C1 segment of cervical spinal cord (tissue), 14 donors: ENCODE measurements around the gene PARK7.
A peak's percentile ranks its signal among the peaks of the same experiment; 100 is the strongest.
"Not testable (repeated sequence)": the region's sequence is repeated elsewhere in the genome, so short reads cannot be mapped to it uniquely, and the experiment has no call there.

Experiments used
- DNase-seq, 14 donors: peaks; one replicate each; lab custom pipeline; 2025; lab: John Stamatoyannopoulos, UW

The PARK7 gene

DNA sequence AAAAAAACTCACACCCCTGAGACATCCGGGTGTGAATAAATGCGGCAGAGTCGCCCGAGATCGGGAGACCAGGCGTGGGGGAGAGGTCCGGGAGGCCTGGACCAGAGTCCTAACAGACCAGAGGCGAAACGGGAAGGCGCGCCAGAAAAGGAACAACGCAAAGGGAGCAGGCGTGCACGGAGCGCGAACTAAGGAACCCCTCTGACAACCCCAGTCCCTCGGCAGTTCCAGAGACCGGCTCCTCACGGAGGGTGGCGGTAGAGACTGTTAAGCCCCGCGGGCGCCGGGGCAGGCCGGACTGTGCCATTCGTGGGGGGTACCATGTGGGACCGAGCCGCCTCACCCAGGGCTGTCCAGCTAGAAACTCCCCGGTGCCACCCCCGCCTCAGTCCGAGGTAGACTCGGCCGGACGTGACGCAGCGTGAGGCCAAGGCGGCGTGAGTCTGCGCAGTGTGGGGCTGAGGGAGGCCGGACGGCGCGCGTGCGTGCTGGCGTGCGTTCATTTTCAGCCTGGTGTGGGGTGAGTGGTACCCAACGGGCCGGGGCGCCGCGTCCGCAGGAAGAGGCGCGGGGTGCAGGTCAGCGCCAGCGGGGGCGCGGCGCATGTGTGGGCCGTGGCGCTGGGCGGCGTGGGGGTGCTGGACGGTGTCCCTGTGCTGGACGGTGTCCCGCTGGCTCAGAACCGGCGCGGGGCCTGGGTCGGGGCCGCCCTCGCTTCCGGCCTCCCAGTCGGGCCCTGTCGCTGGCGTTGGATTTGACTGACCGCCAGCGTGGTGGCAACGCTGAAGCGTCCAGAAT is at the start of gene PARK7:
Gene PARK7 (plus strand): TSS at position 496 of the 798 bp plus-strand sequence. CDS start 1,075 bp downstream, outside the sequence.
- peak; percentile 85 to 100 (median 99) for DNase-seq

DNA sequence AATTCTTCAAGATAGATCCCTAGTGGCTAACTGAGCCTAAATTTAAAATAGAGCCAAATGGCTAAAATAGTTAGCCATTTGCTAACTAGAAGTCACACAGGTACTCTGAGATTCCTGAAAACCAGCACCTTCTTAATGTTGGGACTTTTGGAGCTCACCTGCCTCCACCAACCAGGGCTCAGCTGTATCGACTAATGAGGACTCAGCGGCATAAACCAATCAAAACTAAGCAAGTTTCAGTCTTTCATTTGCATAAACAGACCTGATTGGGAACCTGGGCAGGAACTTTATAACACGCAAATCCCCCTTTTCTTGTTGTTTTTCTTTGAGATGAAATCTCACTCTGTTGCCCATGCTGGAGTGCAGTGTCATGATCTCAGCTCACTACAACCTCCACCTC is 49.4 kb upstream of the PARK7 start:
- no peak for DNase-seq

DNA sequence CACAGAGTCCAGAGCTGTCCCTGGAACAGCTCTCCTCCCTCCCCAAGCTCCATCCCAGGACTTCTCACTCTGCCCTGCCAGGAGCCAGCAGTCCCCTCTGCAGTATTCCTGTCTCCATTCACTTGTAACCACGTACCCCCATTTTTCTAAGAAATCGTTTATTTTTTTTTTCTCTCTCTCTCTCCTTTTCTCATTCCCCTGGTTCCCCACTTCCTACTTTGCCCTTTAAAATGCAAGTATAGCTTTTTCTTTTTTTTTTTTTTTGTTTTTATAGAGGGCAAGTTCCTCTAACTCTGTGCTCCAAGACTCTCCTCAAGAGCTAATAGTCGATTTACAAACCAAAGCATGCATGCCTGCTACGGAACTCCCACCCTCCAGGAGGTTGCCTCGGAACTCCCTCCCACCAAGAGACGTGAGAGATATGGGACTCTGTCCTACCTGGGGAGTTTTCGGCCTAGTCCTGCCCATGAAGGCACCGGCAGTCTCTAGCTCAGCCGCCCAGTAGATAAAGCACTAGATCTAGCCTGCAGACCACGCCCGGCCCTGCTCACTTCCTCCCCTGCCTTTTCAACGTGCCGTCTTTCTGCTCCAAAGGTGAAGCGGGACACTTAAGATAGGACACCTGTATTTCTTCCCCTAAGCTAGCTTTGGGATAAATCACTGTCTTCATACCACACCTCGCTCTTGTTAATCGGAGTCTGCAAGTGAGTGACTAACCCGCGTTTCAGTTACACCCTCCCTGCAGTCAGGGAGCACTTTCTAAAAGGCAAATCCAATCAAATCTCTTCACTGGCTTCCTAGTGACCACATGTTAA is 48.6 kb upstream of the PARK7 start:
- no peak for DNase-seq

DNA sequence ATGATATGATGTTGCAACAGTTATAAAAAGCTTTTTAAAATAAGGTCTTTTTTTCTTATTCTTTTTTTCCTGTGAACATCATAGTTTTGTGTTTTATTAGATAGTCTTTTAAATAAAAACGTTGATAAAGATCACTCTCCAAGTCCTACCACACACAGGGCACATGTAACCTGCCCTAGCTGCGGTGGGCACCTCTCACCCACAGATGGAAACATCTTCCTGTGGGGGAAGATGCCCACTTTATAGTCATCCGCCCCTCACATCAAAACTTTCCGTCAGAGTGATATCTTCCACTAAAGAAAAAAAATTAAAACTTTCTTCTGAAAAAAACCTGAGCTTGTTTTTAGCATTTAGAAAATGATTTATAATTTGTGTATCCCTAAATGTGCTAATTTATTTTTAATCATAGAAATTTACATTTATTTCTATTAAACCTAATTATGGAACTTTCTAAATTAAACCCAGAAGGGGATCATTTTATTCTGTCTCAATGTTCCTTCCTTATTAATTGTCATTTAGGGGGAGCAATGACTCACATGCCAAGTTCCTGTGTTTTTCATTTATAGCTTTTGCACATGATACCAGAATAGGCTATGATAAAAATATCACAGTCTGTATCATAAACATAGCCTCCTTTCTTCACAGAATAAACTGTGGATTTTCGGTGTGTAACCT is 45.5 kb upstream of the PARK7 start:
- no peak for DNase-seq

DNA sequence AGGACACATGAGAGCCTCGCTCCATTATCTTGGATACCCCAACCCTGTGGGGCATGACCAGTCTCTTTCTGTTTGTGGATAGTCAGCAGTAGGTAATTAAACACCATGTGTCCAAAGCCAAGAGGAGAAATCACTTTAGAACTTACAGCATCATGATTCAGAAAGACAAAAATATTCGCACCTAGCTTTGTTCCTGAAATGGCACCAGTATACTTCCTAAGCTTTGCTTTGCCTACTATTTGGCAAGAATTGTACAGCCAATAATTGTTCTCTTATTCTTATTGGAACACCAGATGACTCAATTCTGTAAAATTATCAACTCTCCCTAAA is 45.0 kb upstream of the PARK7 start:
- no peak for DNase-seq

DNA sequence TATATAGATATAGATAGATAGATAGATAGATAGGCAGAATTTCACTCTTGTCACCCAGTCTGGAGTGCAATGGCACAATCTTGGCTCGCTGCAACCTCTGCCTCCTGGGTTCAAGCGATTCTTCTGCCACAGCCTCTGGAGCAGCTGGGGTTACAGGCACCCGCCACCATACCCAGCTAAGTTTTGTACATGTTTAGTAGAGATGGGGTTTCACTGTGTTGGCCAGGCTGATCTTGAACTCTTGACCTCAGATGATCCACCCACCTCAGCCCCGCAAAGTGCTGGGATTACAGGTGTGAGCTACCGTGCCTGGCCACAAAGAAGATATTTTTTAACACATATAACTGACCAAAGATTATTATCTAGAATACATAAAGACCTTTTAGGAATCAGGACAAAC is 43.5 kb upstream of the PARK7 start:
- DNase-seq: not testable (repeated sequence)

DNA sequence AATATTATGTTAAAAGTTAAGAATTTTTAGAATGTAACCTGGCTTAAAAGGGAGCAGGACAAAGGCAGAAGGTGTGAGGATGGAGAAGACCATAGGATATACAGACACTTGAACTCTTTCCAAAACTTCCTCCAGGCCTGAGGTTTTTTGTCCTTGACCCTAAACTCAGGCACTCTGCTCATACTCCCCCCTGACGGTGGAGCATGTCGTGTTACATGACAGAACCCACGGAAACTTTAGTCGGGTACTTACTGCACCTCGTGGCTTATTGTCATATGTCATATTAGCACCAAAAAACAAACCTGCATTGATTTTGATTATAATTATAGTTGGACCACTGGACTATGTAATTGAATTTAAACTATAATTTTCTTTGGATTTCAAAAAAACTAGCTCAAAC is 41.6 kb upstream of the PARK7 start:
- DNase-seq: no peak

DNA sequence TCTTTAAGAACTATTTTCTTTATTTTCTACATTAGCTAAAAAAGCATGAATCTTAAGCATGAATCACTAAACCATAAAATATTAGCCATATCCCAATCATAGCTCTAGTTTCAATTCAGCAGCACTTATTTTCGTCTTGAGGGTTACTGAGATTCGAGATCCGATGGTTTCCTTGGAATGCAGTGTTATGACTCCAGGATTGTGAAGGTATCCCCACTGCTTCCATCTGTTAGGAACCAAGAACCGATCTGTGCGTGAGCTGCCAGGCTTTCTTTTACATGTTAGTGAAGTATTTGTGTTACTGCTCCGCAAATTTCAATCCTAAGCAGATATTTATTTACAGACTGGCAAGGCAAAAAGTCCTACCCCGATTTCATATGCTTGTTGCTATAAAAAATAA is 39.7 kb upstream of the PARK7 start:
- DNase-seq: peak in 1 of 14 donors; percentile 25

DNA sequence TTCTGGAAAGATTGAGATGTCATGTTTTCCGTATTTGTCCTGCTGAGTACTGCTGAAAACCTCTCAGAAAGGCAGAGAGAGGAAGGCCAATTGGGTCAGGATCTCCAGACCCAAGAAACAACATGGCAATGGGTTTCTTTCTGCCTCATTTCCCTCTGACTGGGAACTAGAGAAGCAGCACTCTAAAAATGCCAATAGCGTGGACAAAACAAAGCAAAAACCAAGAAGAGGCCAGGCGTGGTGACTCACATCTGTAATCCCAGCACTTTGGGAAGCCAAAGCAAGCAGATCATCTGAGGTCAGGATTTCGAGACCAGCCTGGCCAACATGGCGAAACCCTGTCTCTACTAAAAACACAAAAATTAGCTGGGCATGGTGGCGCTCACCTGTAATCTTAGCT is 39.2 kb upstream of the PARK7 start:
- DNase-seq: peak in 1 of 14 donors; percentile 25

DNA sequence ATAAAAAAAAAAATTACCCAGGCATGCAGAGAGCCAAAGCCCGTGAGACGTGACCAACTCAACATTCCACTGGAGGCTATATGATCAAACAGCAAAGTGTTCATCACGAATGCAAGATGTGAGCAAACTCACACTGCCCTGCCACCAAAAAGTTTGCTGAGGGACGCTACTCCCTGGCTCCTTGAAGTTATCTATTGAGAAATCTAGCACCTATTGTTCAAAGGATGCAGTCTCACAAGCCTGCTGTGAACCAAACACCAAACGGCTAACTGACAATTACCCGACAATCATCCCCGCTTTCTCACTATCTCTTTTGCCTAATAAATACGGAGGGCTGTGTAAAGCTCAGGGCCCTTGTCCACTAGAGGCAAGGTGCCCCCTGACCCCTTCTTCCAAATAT is 34.5 kb upstream of the PARK7 start:
- DNase-seq: not testable (repeated sequence)

DNA sequence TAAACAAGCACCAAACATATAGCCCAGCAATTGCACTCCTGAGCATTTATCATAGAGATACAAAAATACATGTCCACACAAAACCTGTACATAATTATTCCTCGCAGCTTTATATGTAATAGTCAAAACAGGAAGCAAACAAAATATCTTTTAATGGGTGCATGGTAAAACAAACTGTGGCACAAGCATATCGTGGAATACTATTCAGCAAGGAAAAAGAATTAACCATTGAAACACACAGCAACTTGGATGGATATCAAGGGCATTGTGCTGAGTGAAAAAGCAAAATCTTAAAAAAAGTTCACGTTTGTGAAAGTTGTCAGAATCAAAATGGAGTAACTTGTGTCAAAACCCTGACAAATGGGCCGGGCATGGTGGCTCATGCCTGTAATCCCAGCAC is 33.3 kb upstream of the PARK7 start:
- no peak for DNase-seq

DNA sequence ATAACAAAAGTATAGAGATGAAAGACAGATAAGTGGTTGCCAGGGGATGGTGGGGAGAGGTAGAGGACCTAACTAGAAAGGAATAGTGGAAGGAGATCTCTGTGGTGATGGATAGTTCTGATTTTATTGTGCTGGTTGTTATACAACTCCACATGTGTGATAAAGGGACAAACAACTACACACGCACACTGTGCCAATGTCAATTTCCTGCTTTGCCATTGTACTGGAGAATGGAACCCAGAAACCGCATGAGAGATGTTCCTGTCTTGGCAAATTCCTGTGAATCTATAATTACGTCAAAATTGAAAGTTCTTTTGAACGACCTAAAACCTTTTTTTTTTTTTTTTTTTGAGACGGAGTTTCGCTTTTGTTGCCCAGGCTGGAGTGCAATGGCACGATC is 31.9 kb upstream of the PARK7 start:
- DNase-seq: no peak

DNA sequence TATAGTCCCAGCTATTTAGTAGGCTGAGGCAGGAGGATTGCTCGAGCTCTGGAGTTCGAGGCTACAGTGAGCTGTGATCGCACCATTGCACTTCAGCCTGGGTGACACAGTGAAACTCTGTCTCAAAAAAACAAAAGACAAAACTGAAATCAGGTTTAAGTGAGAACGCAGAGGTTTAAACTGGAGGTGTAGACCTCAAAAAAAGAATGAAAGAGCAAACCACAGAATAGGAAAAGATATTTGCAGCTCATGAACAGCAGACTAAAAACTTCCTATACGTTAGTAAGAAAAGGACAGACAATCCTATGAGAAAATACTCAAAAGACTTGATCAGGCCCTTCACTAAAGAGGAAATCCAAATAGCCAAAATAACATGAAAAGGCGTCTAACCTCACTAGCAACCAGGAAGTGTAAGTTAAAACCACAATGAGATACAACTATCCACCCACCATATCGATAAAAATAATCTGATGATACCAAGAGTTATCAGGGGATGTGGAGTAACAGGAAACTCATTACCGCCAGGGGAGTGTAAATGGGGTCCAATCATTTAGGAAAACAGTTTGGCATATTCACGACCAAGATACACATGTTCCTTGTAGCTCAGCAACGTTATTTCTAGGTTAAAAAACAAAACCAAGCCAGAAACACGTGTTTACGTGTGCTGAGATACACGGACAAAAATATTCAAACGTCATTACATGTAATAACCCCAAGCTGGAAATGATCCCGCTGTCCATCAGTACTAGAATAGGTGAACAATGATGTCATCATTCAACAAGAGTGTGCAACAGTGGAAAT is 30.7 kb upstream of the PARK7 start:
- DNase-seq: no peak

DNA sequence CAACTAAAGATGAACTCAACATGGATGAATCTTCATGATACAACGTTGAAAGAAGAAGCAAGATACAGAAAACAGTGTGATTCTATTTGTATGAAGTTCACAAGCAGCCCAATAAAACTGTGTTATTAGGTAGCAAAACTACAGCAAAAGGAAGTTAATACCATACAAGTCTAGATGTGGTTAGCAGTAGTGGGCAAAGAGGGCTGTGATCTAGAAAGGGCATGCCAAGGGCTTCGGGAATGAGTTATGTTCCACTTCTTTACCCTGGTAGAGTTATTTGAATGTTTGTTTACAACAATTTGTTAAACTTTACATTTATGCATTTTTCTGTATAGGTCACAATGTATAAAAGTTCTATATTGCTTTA is 30.1 kb upstream of the PARK7 start:
- DNase-seq: no peak

DNA sequence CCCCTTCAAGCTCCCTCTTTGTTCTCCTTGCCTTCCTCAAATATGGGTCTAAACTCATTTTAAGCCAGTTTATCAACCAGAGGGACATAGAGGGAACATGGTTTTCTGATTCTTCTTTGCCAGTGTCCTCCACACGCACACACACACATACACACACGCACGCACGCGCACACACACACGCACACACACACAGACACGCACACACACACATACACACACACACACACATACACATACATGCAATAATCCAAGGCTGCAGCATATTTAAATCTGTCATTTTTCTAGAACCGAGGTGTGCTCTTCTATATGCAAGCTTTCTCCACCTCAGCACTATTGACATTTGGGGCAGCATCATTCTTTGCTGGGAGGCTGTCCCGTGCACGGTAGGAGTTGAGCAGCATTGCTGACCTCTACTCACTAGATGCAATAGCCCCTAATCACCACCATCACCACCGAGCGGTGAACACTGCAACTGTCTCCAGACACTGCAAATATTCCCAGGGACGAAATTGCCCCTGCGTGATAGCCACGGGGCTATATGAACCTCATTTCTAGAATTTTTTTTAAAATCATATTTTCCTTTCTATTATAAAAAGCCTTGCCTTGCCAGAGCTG is 28.9 kb upstream of the PARK7 start:
- DNase-seq: no peak

DNA sequence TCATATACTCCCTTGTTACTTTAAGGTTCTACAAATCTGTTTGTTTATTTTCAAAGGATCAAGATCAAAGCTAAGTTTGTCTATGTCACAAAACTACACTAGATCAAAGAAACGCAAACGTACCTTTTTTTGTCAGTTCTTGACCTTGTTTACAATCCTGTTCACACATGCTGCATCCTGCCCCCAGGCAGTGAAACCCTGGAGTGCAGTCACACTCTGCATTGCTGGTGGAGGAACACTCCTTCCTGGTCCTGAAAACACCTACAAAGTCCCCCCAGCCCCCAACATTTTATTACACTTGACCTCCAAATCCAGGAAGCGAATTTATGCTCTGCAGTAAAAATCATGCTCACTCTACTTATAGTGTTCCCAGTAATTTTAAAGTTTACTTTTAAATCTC is 23.4 kb upstream of the PARK7 start:
- no peak for DNase-seq

DNA sequence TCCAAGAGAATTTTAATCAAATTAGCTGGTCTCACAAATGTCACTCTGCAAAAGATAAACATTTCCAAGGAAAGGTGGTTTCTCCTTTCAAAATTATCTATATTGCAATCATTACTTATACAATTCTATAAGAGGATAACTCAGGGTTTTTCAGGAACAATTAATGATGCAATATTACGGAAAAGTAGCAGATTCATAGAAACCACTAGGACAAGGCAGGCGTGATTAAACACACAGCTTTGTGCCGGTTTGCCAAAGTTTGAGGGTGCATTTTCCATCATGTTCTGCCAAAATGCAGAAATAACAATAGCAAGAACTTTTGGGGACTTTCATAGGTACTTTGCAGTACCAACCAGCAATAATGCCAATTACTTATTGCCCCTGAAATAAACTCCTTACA is 21.5 kb upstream of the PARK7 start:
- no peak for DNase-seq

DNA sequence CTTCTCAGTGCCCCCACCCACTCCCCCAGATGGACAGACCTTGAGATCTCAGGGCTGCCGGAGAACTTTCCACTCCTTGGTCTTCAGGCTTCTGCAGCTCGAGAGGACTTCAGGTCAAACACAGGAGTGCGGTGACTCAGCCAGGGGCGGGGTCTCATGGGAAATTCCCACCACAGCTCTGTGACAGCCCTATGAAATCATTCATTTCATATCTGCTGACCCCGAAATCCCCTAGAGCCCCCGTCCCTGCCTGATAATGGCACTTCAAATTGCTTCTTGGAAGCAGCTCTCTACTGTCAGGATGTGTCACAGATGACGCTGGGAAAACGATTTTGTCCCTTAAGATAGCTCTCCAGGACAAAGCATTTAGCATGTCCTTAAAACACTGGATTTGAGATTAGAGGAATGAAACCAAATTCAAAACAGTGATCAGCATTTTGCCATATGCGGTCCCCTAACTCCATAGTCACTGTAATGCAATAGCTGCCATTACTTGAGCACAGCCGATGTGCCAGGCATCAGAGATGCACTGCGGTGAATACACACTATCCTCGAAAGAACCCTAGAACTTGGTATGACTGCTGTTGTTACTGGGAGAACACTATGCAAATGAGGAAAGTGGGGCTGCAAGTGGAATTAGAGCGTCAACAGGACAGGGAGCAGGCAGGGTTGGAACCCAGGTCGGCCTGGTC is 20.6 kb upstream of the PARK7 start, which contains the start of gene TNFRSF9:
Gene TNFRSF9 (minus strand): TSS at position 95 of the 692 bp plus-strand sequence. CDS start 845 bp downstream, outside the sequence.
- no peak for DNase-seq

DNA sequence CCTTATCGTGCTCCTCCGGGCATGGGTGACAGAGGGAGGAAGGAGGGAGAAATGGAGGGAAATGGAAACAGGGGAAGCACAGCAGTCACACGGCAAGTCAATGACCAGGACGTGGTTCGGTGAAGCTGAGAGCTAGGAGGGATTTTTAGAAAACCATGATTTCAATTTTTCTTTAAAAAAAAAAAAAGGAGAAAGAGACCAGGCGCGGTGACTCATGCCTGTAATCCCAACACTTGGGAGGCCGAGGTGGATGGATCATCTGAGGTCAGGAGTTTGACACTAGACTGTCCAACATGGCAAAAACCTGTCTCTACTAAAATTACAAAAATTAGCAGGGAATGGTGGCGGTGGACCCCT is 20.1 kb upstream of the PARK7 start:
- no peak for DNase-seq

DNA sequence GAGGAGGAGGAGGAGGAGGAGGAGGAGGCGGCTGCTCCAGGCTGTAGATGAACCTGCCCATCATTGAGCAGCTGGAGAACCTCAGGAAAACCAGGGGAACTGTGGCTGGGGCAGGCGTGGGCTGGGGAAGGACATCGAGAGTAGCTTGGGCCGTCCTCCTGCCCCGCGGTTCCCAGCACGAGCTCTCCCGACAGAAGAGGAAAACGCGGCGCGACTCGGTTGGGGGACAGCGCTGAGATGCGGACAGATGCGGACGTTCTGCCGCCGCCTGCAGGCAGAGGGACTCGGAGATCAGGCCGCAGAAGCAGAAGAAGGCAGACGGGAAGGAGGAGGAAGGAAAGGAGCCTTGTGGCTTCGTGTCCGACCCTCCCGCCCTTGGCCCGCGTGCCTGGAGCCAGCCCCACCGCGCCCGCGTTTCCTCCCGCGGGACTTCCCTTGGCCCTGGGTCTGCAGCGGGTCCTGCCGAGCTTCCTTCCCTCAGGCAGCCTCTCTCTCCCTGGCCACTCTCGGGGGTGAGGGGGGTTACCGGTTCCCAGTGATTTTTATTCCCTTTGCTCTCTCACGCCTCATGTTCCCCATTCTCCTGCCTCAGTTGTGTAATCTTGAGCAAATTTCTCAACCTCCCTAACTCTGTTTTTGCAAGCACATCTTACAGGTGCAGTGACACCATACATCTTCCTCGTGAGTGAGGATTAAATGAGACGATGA is 19.1 kb upstream of the PARK7 start:
- peak in 11 of 14 donors; percentile 3 to 49 (median 24) for DNase-seq
